DLD1 (cell line): ENCODE results near the gene IRF4.

Experiments used
- in situ Hi-C: cut with HindIII; loops from 2 replicates; pipeline ENCODE4 v1.10.0; 2017; ENCODE audit warnings: low sequenced_read_pairs

Gene IRF4

DNA sequence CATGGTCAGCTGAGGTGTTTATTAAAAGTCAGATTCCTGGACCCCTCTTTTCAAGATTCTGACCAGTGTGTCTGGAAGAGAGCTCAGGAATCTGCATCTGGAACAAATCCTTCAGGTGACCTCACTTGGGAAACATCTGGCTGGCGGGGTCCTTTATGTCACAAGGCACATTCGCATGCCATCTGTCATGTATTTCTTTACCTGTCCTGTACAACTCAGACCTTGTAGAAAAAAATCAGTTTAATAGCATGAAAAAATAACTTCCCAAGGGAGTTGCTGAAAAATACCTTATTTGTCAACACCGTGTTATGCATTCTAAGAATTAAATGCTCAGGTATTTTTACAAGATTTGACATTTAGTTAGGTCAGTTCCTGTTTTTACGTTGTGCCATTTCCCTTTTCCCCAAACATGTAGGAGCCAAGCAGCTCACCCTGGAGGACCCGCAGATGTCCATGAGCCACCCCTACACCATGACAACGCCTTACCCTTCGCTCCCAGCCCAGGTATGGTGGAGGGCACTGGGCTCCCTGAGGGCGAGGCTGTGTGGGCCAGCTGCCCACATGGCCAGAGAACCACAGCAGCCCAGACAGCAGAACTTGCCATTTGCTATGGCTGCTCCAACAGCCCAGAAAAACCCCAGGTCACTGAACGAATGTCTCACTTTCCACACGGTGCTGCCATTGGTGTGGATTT, 4.0 kb downstream of the IRF4 start:
- in situ Hi-C loops, result no loop called here

- in situ Hi-C loops, result no loop called here
These were observed 4.6 kb downstream of the IRF4 start for GRCh38 chr6:396126-396520.

GRCh38 chr6:397056-397455, 5.5 kb downstream of the IRF4 start:
- in situ Hi-C loops, result no loop called here

DNA sequence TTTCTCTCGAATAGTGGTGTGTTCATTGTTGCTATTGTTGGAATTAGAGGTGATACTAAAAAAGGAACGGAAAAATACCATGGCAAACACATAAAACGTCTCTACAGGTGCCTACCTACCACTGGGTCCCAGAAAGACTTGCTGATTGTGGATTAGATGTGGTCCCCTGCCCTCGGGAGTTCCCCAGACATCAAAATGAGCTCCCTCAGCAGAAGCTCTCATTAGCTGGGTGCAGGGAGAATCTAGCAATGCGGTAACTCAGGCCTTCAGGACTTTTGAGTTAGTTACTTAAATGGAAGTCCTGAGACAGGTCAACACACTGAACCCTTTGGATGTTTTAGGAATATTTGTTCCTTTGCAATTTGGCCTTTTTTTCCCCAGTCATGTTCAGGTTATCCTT, 6.1 kb downstream of the IRF4 start:
- in situ Hi-C loops, result no loop called here

DNA sequence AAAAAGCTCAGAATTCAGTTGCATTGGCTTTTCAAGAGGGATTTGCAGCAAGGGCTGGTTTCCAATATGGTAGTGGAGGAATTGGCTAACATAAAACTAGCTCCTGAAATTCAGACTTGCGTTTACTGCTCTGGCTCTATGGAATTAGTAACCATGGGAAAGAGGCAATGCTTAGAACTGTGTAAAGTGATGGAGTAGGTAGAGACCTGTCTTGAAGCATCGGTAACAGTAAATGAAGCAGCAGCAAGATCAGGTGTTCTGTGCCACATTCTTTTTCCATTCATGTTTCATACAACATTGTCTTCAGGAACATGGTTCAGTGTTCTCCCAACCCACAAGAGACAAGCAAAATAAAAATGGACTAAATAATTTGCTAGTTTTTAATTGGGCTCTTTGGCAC, 6.5 kb downstream of the IRF4 start:
- in situ Hi-C loops, result no loop called here

DNA sequence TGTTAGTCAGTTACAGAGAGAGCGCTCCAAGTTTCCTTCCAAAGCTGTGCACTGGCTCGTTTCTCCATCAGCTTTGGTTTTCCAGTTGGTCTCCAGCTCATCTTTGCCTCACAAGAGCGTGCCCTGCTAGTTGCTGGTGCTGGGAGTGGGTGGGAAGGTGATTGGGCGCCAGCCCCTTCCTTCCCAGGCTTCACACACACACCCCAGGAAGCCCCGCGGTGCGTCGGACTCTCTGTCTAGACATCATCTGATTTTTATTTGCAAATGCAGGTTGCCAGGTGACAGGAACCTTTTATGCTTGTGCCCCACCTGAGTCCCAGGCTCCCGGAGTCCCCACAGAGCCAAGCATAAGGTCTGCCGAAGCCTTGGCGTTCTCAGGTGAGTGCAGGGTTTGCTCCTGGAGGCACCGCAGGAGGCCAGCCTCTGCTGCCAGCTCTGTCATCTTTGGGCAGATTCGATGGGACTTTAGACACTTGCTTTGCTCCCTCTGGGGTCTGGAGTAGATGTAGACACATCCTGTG, 7.1 kb downstream of the IRF4 start:
- in situ Hi-C loops, result no loop called here

- in situ Hi-C loops, result no loop called here
These were observed 8.4 kb downstream of the IRF4 start for GRCh38 chr6:399785-400534.

- in situ Hi-C loops, result no loop called here
These were observed 9.3 kb downstream of the IRF4 start for GRCh38 chr6:400815-401214.

- in situ Hi-C loops, result no loop called here
These were observed 9.9 kb downstream of the IRF4 start for GRCh38 chr6:401239-401993.

DNA sequence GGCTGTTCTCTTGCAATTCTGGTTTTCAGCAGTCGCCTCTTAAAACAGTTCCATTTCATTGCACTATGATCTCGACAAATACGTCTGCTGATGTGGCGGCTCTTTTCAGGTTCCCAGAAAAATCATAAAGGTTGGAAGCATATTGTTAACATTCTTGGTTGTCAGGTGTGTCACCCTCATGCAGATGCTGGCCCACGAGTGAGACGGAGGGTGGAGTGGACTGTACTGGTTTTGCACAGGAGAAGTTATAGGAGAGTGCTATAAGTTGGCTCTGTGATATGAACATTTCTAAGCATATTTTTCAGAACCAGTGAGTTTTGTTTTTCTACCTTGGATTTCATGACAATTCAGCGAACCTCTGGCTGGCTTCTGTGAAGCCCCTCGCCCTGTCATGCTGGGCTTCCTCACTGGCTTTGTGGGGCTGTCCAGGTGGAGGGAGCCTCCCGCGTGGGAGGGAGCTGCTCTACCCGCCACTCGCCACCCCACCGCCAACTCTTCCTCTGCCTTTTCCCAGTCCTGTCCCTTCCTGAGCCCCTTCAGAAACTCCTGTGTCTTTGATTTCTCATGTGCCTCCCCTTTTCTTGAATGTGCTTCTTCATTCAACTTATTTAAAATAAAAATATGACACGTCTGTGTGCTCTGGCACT, 10.6 kb downstream of the IRF4 start:
- in situ Hi-C loops, result no loop called here

DNA sequence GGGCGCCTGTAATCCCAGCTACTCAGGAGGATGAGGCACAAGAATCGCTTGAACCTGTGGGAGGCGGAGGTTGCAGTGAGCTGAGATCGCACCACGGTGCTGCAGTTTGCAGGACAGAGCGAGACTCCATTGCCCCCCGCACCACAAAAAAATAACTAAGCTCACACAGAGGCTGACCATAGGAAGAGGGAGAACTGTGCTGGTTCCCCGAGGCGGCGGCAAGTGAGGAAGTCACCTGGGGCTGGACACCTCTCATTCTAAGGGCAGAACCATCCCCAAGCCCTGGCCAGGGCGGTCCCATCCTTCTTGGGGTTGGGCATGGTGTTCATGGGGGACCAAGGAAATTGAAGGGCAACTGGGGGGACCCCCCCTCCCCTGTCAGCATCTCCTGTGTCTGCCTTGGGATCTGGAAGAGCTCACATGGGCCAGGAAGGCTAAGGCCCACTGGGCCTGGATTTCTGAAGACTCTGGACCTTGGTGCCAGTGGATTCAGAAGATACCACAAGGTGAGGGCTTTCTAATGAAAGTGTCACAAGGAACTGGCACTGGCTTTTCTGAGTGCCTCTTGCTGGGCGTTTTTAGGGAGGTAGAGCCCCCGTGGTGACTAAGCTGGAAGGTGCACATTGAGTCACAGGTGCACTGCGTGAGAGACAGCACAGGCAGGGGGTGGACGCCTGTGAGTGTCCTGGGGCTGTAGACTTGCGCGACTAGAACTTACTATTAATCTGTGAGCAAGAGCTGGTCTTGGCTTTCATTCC, 11.5 kb downstream of the IRF4 start:
- in situ Hi-C loops, result no loop called here

DNA sequence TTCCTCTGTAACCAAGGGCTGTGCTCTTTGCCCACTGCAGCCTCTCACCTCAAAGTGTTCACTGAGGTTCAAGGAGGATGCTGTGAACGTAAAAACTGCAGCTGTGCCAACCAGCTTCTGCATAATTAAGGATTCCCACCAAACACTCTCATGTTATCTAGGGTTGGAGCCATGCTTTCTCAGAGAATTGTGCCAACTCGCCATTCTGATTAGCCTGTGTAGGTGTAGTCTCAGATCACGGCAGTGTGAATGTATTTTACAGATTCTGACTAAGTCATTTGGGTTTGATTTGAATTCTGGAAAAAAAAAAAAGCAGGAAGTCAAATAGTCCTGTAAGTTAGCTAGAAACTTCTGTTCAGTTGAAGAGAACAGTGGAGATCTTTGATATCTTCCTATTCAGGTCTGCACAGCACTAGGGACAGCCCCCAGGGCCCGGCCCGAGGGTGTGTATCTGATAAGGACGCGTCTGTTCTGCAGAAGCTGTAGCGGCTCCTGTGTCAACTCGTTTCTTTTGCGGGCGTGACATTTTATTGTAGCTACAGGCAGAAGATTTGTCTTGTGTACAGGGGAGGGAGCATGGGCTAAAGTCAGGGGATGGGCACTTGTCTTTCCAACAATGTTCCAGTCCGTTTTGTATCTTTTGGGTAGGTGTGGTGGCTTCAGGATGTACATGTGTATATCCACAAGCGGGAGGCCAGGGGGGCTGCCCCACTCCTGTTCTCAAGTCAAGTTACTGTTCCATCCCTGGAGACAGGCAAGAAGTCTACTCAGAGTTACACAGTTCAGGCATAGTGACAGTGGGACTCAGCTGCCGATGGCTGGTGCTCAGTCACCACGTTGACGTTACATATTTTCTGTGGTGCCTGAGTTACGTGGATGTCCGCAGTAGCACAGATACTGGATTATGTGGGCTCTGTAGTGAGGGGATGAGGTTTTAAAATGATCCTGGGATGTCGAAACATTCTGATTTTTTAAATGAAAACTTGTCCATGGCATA, 12.4 kb downstream of the IRF4 start:
- in situ Hi-C loops, result no loop called here

- in situ Hi-C loops, result no loop called here
These were observed 13.3 kb downstream of the IRF4 start for GRCh38 chr6:404685-405423.

- in situ Hi-C loops, result no loop called here
These were observed 16.6 kb downstream of the IRF4 start for GRCh38 chr6:408148-408547.

GRCh38 chr6:408599-409102, 17.1 kb downstream of the IRF4 start:
- in situ Hi-C loops, result no loop called here

DNA sequence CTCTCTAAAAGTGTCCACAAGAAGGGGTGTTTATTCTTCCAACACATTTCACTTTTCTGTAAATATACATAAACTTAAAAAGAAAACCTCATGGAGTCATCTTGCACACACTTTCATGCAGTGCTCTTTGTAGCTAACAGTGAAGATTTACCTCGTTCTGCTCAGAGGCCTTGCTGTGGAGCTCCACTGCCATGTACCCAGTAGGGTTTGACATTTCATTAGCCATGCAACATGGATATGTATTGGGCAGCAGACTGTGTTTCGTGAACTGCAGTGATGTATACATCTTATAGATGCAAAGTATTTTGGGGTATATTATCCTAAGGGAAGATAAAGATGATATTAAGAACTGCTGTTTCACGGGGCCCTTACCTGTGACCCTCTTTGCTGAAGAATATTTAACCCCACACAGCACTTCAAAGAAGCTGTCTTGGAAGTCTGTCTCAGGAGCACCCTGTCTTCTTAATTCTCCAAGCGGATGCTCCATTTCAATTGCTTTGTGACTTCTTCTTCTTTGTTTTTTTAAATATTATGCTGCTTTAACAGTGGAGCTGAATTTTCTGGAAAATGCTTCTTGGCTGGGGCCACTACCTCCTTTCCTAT, 17.9 kb downstream of the IRF4 start:
- in situ Hi-C loops, result no loop called here

DNA sequence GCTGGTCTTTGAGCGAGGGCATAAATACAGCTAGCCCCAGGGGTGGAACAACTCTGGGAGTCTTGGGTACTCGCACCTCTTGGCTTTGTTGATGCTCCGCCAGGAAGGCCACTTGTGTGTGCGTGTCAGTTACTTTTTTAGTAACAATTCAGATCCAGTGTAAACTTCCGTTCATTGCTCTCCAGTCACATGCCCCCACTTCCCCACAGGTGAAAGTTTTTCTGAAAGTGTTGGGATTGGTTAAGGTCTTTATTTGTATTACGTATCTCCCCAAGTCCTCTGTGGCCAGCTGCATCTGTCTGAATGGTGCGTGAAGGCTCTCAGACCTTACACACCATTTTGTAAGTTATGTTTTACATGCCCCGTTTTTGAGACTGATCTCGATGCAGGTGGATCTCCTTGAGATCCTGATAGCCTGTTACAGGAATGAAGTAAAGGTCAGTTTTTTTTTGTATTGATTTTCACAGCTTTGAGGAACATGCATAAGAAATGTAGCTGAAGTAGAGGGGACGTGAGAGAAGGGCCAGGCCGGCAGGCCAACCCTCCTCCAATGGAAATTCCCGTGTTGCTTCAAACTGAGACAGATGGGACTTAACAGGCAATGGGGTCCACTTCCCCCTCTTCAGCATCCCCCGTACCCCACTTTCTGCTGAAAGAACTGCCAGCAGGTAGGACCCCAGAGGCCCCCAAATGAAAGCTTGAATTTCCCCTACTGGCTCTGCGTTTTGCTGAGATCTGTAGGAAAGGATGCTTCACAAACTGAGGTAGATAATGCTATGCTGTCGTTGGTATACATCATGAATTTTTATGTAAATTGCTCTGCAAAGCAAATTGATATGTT, 19.2 kb downstream of the IRF4 start:
- in situ Hi-C loops, result no loop called here
